Activated naive CD8-positive, alpha-beta T cell treated with anti-CD3 and anti-CD28 coated beads, Interleukin-2, amount 50 U/mL, for 16 hours (primary cell): Measurements from ENCODE around the gene DNAJB5.
"Not testable (repeated sequence)": the region's sequence is repeated elsewhere in the genome, so short reads cannot be mapped to it uniquely, and the experiment has no call there.

Experiments used
- DNase-seq: peaks from one replicate; pipeline ENCODE4 v3.0.0-alpha.2; 2020; ENCODE audit warnings: low read depth, low spot score

Gene DNAJB5

GRCh38 chr9:34989003-34989945 is at the start of gene DNAJB5:
Gene DNAJB5, plus strand, starts transcription at chr9:34989745. Its CDS starts 886 bp downstream, at chr9:34990631.
- DNase-seq, result peak; percentile 94

- DNase-seq, result not testable (repeated sequence)
Observed at GRCh38 chr9:34939989-34940388, 49.6 kb upstream of the DNAJB5 start.

GRCh38 chr9:34948451-34948850 is 41.1 kb upstream of the DNAJB5 start:
- DNase-seq, result no peak

GRCh38 chr9:34954225-34954624 is 35.3 kb upstream of the DNAJB5 start:
- DNase-seq, result no peak

GRCh38 chr9:34956066-34956465 is 33.5 kb upstream of the DNAJB5 start:
- DNase-seq, result not testable (repeated sequence)

- DNase-seq, result no peak
Observed at GRCh38 chr9:34956648-34957047, 32.9 kb upstream of the DNAJB5 start.

GRCh38 chr9:34957492-34958410 is 31.8 kb upstream of the DNAJB5 start, which contains the start of gene PHF24:
Gene PHF24, plus strand, starts transcription at chr9:34958285. Its CDS starts 13,014 bp downstream, at chr9:34971299.
- no peak for DNase-seq

GRCh38 chr9:34958411-34958982 is 31.0 kb upstream of the DNAJB5 start:
- DNase-seq, result no peak

- no peak for DNase-seq
Observed at GRCh38 chr9:34959461-34959860, 30.1 kb upstream of the DNAJB5 start.

GRCh38 chr9:34961574-34962490 is 27.7 kb upstream of the DNAJB5 start:
- no peak for DNase-seq

GRCh38 chr9:34962546-34962945 is 27.0 kb upstream of the DNAJB5 start:
- no peak for DNase-seq

GRCh38 chr9:34963552-34963951 is 26.0 kb upstream of the DNAJB5 start:
- no peak for DNase-seq

GRCh38 chr9:34964458-34964857 is 25.1 kb upstream of the DNAJB5 start:
- DNase-seq, result no peak

- no peak for DNase-seq
Observed at GRCh38 chr9:34971146-34971811, 18.3 kb upstream of the DNAJB5 start.

- DNase-seq, result no peak
Observed at GRCh38 chr9:34974664-34975063, 14.9 kb upstream of the DNAJB5 start.

GRCh38 chr9:34976441-34976840 is 13.1 kb upstream of the DNAJB5 start:
- DNase-seq, result no peak

GRCh38 chr9:34976992-34977391 is 12.6 kb upstream of the DNAJB5 start:
- DNase-seq, result no peak

GRCh38 chr9:34980181-34980761 is 9.3 kb upstream of the DNAJB5 start:
- DNase-seq, result no peak

- no peak for DNase-seq
Observed at GRCh38 chr9:34982361-34982760, 7.2 kb upstream of the DNAJB5 start.

GRCh38 chr9:34983209-34983608 is 6.3 kb upstream of the DNAJB5 start:
- no peak for DNase-seq
